Measurements from ENCODE around the gene GAL3ST2.
"Not testable (repeated sequence)": the region's sequence is repeated elsewhere in the genome, so short reads cannot be mapped to it uniquely, and the experiment has no call there.

The GAL3ST2 gene

DNA sequence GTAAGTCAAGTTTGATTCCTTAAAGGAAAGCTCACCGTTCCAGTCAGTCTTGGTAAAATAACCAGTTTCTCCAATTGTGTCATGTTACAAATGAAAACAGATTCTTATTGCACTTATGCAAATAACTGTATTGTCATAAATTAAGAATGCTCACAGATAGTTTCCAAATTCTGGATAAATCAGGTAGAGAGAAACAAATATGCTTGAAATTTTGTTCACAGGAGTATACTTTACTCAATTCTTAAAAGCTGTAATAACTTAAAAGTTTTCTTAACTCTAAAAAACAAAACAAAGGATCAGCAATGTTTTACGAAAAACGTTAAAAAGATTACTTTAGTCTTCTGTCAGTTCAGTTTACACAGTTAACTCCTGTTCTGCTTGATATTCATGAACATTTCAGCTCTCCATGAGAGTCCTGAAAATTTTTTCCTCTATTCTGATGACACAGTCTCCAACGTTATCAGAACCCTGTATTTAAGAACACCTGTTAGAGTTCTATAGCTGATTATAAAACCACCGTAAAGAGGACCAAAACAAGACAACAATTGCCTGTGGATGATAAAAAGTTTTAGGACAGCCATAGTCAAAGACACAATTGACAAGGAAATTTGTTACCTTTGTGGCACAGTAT is 4.4 kb downstream of the GAL3ST2 start:
- no peak overlapping the region for H4K91ac ChIP-seq (ENCODE audit: low read length)
- no peak overlapping the region for H2BK12ac ChIP-seq (ENCODE audit: low read length in 2 of 2)
- H2BK5ac ChIP-seq (ENCODE audit: low read depth, low read length, poor library complexity, severe bottlenecking), result no peak overlapping the region
- no peak overlapping the region for H3K27ac ChIP-seq (ENCODE audit: low read length, poor library complexity, severe bottlenecking)
- no peak overlapping the region for H3K23ac ChIP-seq (ENCODE audit: low read length in 2 of 2)
- no peak overlapping the region for H2BK15ac ChIP-seq (ENCODE audit: low read depth, poor library complexity, severe bottlenecking)
- H3K9me3 ChIP-seq (ENCODE audit: control insufficient read depth, low read length), result peaks cover 9% of the 10 kb centered on the region
- no peak overlapping the region for H3K4ac ChIP-seq (ENCODE audit: low read depth in 1 of 2, low read length in 2 of 2)
- H3K4me2 ChIP-seq (ENCODE audit: low read length, poor library complexity, severe bottlenecking), result no peak overlapping the region
- peaks cover 0 to 23% of the 10 kb centered on the region in 2 experiments for H3K27me3 ChIP-seq (ENCODE audit: control insufficient read depth in 1 of 2, insufficient read depth in 1 of 2, low read length in 2 of 2)
- H2BK120ac ChIP-seq (ENCODE audit: low read depth, low read length), result no peak overlapping the region
- peak; percentile 6 for DNase-seq
- no peak overlapping the region for H3K14ac ChIP-seq (ENCODE audit: low read length in 2 of 2)
- no peaks in the 10 kb centered on the region for H3K36me3 ChIP-seq (ENCODE audit: control insufficient read depth in 1 of 2, insufficient read depth in 2 of 2, low read depth in 1 of 2, low read length in 2 of 2)
- no peaks in the 10 kb centered on the region for H3K79me1 ChIP-seq (replicated peaks; ENCODE audit: low read length, poor library complexity, severe bottlenecking)
- H3K9ac ChIP-seq (ENCODE audit: low read length), result no peak overlapping the region
- H2AFZ ChIP-seq (ENCODE audit: low read depth, low read length), result no peak overlapping the region
- no peak overlapping the region for H3K4me3 ChIP-seq (ENCODE audit: insufficient read depth in 1 of 2, low read depth in 1 of 2, low read length in 2 of 2)
- 73% methylated on average over 3 of the region's 5 CpGs for WGBS
- no peak overlapping the region for H3K18ac ChIP-seq (ENCODE audit: low read depth in 1 of 2, low read length in 2 of 2)
- H4K8ac ChIP-seq (ENCODE audit: low read length), result no peak overlapping the region
- peaks cover 9% of the 10 kb centered on the region for H3K4me1 ChIP-seq (ENCODE audit: control insufficient read depth, insufficient read depth, low read depth, low read length)
- no peak overlapping the region for H2AK5ac ChIP-seq (ENCODE audit: low read length, severe bottlenecking)

DNA sequence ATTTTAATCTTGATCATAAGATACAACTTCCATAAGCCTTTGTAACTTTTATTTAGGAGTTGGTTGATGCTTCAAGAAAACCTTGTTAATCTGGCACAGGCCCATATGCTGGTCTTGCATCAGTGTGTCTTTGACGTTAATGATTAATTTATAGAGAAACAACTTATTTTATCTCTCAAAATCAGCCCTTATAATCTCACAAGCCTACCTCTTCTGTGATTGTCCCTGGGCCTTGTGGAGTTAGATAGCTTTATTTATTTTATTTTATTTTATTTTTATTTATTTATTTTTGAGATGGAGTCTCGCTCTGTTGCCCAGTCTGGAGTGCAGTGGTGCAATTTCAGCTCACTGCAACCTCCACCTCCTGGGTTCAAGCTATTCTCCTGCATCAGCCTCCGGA is 5.4 kb downstream of the GAL3ST2 start:
- H3K23ac ChIP-seq (ENCODE audit: low read length in 2 of 2); H3K4ac ChIP-seq (ENCODE audit: low read depth in 1 of 2, low read length in 2 of 2); H3K36me3 ChIP-seq (ENCODE audit: control insufficient read depth in 1 of 2, insufficient read depth in 2 of 2, low read depth in 1 of 2, low read length in 2 of 2); H2AFZ ChIP-seq (ENCODE audit: low read depth, low read length); H2BK120ac ChIP-seq (ENCODE audit: low read depth, low read length); H3K18ac ChIP-seq (ENCODE audit: low read depth in 1 of 2, low read length in 2 of 2); H2BK5ac ChIP-seq (ENCODE audit: low read depth, low read length, poor library complexity, severe bottlenecking); H3K14ac ChIP-seq (ENCODE audit: low read length in 2 of 2); H3K9me3 ChIP-seq (ENCODE audit: control insufficient read depth, low read length); H3K27ac ChIP-seq (ENCODE audit: low read length, poor library complexity, severe bottlenecking); H2AK5ac ChIP-seq (ENCODE audit: low read length, severe bottlenecking); H4K91ac ChIP-seq (ENCODE audit: low read length); H2BK12ac ChIP-seq (ENCODE audit: low read length in 2 of 2); H3K4me2 ChIP-seq (ENCODE audit: low read length, poor library complexity, severe bottlenecking); H4K8ac ChIP-seq (ENCODE audit: low read length); H3K9ac ChIP-seq (ENCODE audit: low read length); DNase-seq; H3K4me1 ChIP-seq (ENCODE audit: control insufficient read depth, insufficient read depth, low read depth, low read length); H3K4me3 ChIP-seq (ENCODE audit: insufficient read depth in 1 of 2, low read depth in 1 of 2, low read length in 2 of 2); H3K79me1 ChIP-seq (replicated peaks; ENCODE audit: low read length, poor library complexity, severe bottlenecking); H2BK15ac ChIP-seq (ENCODE audit: low read depth, poor library complexity, severe bottlenecking): not testable (repeated sequence)
- 67% methylated on average over 1 of the region's 3 CpGs for WGBS
- peaks cover 0 to 17% of the 10 kb centered on the region in 2 experiments for H3K27me3 ChIP-seq (ENCODE audit: control insufficient read depth in 1 of 2, insufficient read depth in 1 of 2, low read length in 2 of 2)

DNA sequence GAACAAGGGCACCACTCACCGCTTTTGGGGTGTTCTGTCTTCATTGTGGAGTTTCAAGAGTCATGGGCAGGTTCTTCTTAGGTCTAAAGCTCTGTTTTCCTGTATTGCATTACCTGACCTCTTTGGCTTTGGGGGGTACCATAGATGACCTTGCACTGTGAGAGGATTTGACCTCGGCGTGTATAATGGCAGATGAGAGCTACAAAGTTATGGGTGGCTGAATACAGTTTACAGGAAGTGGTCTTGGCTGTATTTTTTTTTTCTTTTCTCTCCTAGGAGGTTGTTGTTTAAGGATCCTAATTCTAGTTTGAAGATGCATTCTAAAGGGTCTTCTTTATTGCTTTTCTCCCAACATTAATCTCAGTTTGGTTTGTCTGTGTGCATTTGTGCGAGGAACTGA is 11.5 kb downstream of the GAL3ST2 start:
- Histone ChIP-seq H3K9ac (ENCODE audit: low read length) (no peak overlapping the region), H2AK5ac (ENCODE audit: low read length, severe bottlenecking) (no peak overlapping the region), H3K4me1 (ENCODE audit: control insufficient read depth, insufficient read depth, low read depth, low read length) (no peaks in the 10 kb centered on the region), H3K4ac (ENCODE audit: low read depth in 1 of 2, low read length in 2 of 2) (no peak overlapping the region), H3K14ac (ENCODE audit: low read length in 2 of 2) (no peak overlapping the region), H3K4me2 (ENCODE audit: low read length, poor library complexity, severe bottlenecking) (no peak overlapping the region), H3K27ac (ENCODE audit: low read length, poor library complexity, severe bottlenecking) (no peak overlapping the region), H3K27me3 (ENCODE audit: control insufficient read depth in 1 of 2, insufficient read depth in 1 of 2, low read length in 2 of 2) (peaks cover 0 to 12% of the 10 kb centered on the region in 2 experiments), H2BK15ac (ENCODE audit: low read depth, poor library complexity, severe bottlenecking) (no peak overlapping the region), H3K36me3 (ENCODE audit: control insufficient read depth in 1 of 2, insufficient read depth in 2 of 2, low read depth in 1 of 2, low read length in 2 of 2) (no peaks in the 10 kb centered on the region), H3K18ac (ENCODE audit: low read depth in 1 of 2, low read length in 2 of 2) (no peak overlapping the region), H3K9me3 (ENCODE audit: control insufficient read depth, low read length) (no peaks in the 10 kb centered on the region), H3K79me1 (replicated peaks; ENCODE audit: low read length, poor library complexity, severe bottlenecking) (no peaks in the 10 kb centered on the region), H4K8ac (ENCODE audit: low read length) (no peak overlapping the region), H4K91ac (ENCODE audit: low read length) (no peak overlapping the region), H2BK12ac (ENCODE audit: low read length in 2 of 2) (no peak overlapping the region), H3K23ac (ENCODE audit: low read length in 2 of 2) (no peak overlapping the region), H3K4me3 (ENCODE audit: insufficient read depth in 1 of 2, low read depth in 1 of 2, low read length in 2 of 2) (no peak overlapping the region), H2BK5ac (ENCODE audit: low read depth, low read length, poor library complexity, severe bottlenecking) (no peak overlapping the region), H2BK120ac (ENCODE audit: low read depth, low read length) (no peak overlapping the region), H2AFZ (ENCODE audit: low read depth, low read length) (no peak overlapping the region)
- 84% methylated on average over 3 of the region's 4 CpGs for WGBS
- no peak for DNase-seq

- no peaks in the 10 kb centered on the region for H3K9me3 ChIP-seq (ENCODE audit: control insufficient read depth, low read length)
- H3K27ac ChIP-seq (ENCODE audit: low read length, poor library complexity, severe bottlenecking), result no peak overlapping the region
- no peak overlapping the region for H3K14ac ChIP-seq (ENCODE audit: low read length in 2 of 2)
- DNase-seq, result no peak
- H4K91ac ChIP-seq (ENCODE audit: low read length), result no peak overlapping the region
- no peak overlapping the region for H4K8ac ChIP-seq (ENCODE audit: low read length)
- H3K79me1 ChIP-seq (replicated peaks; ENCODE audit: low read length, poor library complexity, severe bottlenecking), result no peaks in the 10 kb centered on the region
- H2AFZ ChIP-seq (ENCODE audit: low read depth, low read length), result no peak overlapping the region
- H3K23ac ChIP-seq (ENCODE audit: low read length in 2 of 2), result no peak overlapping the region
- H2BK120ac ChIP-seq (ENCODE audit: low read depth, low read length), result no peak overlapping the region
- H2BK12ac ChIP-seq (ENCODE audit: low read length in 2 of 2), result no peak overlapping the region
- H3K4me3 ChIP-seq (ENCODE audit: insufficient read depth in 1 of 2, low read depth in 1 of 2, low read length in 2 of 2), result no peak overlapping the region
- H3K36me3 ChIP-seq (ENCODE audit: control insufficient read depth in 1 of 2, insufficient read depth in 2 of 2, low read depth in 1 of 2, low read length in 2 of 2), result no peaks in the 10 kb centered on the region
- H3K9ac ChIP-seq (ENCODE audit: low read length), result no peak overlapping the region
- H3K4me1 ChIP-seq (ENCODE audit: control insufficient read depth, insufficient read depth, low read depth, low read length), result no peaks in the 10 kb centered on the region
- H3K4ac ChIP-seq (ENCODE audit: low read depth in 1 of 2, low read length in 2 of 2), result no peak overlapping the region
- H2BK15ac ChIP-seq (ENCODE audit: low read depth, poor library complexity, severe bottlenecking), result no peak overlapping the region
- no peak overlapping the region for H2AK5ac ChIP-seq (ENCODE audit: low read length, severe bottlenecking)
- H3K4me2 ChIP-seq (ENCODE audit: low read length, poor library complexity, severe bottlenecking), result no peak overlapping the region
- 35% methylated on average over 2 of the region's 3 CpGs for WGBS
- peaks cover 0 to 14% of the 10 kb centered on the region in 2 experiments for H3K27me3 ChIP-seq (ENCODE audit: control insufficient read depth in 1 of 2, insufficient read depth in 1 of 2, low read length in 2 of 2)
- no peak overlapping the region for H3K18ac ChIP-seq (ENCODE audit: low read depth in 1 of 2, low read length in 2 of 2)
- no peak overlapping the region for H2BK5ac ChIP-seq (ENCODE audit: low read depth, low read length, poor library complexity, severe bottlenecking)
Observed at GRCh38 chr2:241788572-241788971, 11.9 kb downstream of the GAL3ST2 start.
